ELR (cell line): Measurements from ENCODE around the gene UBXN11.

Experiments
- DNase-seq: peaks from one replicate; pipeline ENCODE4 v3.0.0-alpha.2; 2015; ENCODE audit warnings: low read depth

UBXN11 gene

GRCh38 chr1:26268290-26269197 lies 37.9 kb downstream of the UBXN11 start:
- no peak for DNase-seq

- DNase-seq = no peak
These were observed 41.0 kb downstream of the UBXN11 start for GRCh38 chr1:26265405-26265804.

- DNase-seq = no peak
These were observed 43.2 kb downstream of the UBXN11 start for GRCh38 chr1:26263212-26263611.

- DNase-seq = no peak
These were observed 46.9 kb downstream of the UBXN11 start for GRCh38 chr1:26259578-26259977.

GRCh38 chr1:26259005-26259404 lies 47.4 kb downstream of the UBXN11 start:
- no peak for DNase-seq

GRCh38 chr1:26257222-26257621 lies 49.2 kb downstream of the UBXN11 start:
- DNase-seq = no peak

- no peak for DNase-seq
These were observed 52.0 kb downstream of the UBXN11 start for GRCh38 chr1:26254404-26254803.

- DNase-seq = no peak
These were observed 53.7 kb downstream of the UBXN11 start for GRCh38 chr1:26252718-26253117.

- no peak for DNase-seq
These were observed 66.5 kb downstream of the UBXN11 start for GRCh38 chr1:26239936-26240335.

GRCh38 chr1:26237230-26237966 lies 69.0 kb downstream of the UBXN11 start:
- peak; percentile 15 for DNase-seq

- peak; percentile 43 for DNase-seq
These were observed 71.6 kb downstream of the UBXN11 start for GRCh38 chr1:26234644-26235370.

- DNase-seq = peak; percentile 97
These were observed 72.4 kb downstream of the UBXN11 start, which contains the start of gene CEP85 for GRCh38 chr1:26233903-26234643. Gene CEP85, plus strand, starts transcription at chr1:26234200. Its CDS starts 5,584 bp downstream, at chr1:26239784.
